Neural crest cell (in vitro differentiated cells): ENCODE results near the gene LTV1. TPM values are rescaled to one million over a fixed set of nuclear protein-coding genes. Genes with fewer than 3 reads are reported as not detected.

Experiments
- DNase-seq: peaks from one replicate; pipeline ENCODE4 v3.0.0; 2021; ENCODE audit warnings: low read depth, mixed read lengths, low spot score
- H3K27ac Mint-ChIP-seq: one replicate; pipeline ENCODE4 v1.8.0; 2021; ENCODE audit warnings: mild to moderate bottlenecking, mixed read lengths; ENCODE audit not compliant: unreplicated experiment
- H3K27me3 Mint-ChIP-seq: 2 replicates; pipeline ENCODE4 v1.8.0; 2021; ENCODE audit warnings: low read depth, mild to moderate bottlenecking, mixed read lengths
- H3K36me3 Mint-ChIP-seq: 2 replicates; pipeline ENCODE4 v1.8.0; 2021; ENCODE audit warnings: low read depth, mild to moderate bottlenecking, mixed read lengths
- H3K4me1 Mint-ChIP-seq: 2 replicates; pipeline ENCODE4 v1.8.0; 2021; ENCODE audit warnings: mixed read lengths
- H3K4me3 Mint-ChIP-seq: one replicate; pipeline ENCODE4 v1.8.0; 2021; ENCODE audit warnings: mild to moderate bottlenecking, mixed read lengths
- H3K9me3 Mint-ChIP-seq: 2 replicates; pipeline ENCODE4 v1.8.0; 2021; ENCODE audit warnings: mixed read lengths
- total RNA-seq: library from RNA; stranded (reverse); gene quantifications from 2 replicates; pipeline ENCODE4 v1.2.1, GENCODE V29; 2021
- TF ChIP-seq, protein P1 (sequence below): fragments of 200-600 bp; sonication (generic); conservative IDR thresholded peaks from 2 replicates; pipeline ENCODE4 v1.5.0; 2021; ENCODE audit warnings: antibody characterized with exemption, mild to moderate bottlenecking

LTV1 gene
- total RNA-seq, 1 donor from 2014 or later = 33.1 TPM

DNA sequence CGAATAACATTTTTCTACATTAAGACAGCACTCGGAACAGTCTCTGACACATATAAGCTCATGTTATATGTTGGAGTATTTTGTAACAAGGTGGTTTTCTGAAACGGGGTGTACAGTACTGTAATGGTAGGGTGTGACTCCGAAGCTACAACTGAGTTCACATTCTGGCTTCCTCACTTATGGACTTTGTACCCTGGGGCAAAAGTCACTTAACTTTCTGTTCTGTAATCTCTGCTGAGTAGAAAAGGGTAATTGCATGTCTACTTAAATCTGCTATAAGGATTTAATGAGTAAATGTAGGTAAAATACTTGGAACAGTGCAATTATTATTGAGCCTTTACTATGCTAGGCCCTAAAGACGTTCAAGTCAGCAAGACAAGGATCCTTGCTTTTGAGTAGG is 4.7 kb upstream of the LTV1 start:
- H3K4me3 Mint-ChIP-seq = peak overlapping the region; percentile 17
- no peaks in the 10 kb centered on the region for H3K9me3 Mint-ChIP-seq
- peaks cover 7% of the 10 kb centered on the region for H3K4me1 Mint-ChIP-seq
- H3K36me3 Mint-ChIP-seq = no peaks in the 10 kb centered on the region
- TF ChIP-seq, protein P1, sequence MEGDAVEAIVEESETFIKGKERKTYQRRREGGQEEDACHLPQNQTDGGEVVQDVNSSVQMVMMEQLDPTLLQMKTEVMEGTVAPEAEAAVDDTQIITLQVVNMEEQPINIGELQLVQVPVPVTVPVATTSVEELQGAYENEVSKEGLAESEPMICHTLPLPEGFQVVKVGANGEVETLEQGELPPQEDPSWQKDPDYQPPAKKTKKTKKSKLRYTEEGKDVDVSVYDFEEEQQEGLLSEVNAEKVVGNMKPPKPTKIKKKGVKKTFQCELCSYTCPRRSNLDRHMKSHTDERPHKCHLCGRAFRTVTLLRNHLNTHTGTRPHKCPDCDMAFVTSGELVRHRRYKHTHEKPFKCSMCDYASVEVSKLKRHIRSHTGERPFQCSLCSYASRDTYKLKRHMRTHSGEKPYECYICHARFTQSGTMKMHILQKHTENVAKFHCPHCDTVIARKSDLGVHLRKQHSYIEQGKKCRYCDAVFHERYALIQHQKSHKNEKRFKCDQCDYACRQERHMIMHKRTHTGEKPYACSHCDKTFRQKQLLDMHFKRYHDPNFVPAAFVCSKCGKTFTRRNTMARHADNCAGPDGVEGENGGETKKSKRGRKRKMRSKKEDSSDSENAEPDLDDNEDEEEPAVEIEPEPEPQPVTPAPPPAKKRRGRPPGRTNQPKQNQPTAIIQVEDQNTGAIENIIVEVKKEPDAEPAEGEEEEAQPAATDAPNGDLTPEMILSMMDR = no peak
- no peaks in the 10 kb centered on the region for H3K27me3 Mint-ChIP-seq
- no peak for DNase-seq
- no peak overlapping the region for H3K27ac Mint-ChIP-seq

DNA sequence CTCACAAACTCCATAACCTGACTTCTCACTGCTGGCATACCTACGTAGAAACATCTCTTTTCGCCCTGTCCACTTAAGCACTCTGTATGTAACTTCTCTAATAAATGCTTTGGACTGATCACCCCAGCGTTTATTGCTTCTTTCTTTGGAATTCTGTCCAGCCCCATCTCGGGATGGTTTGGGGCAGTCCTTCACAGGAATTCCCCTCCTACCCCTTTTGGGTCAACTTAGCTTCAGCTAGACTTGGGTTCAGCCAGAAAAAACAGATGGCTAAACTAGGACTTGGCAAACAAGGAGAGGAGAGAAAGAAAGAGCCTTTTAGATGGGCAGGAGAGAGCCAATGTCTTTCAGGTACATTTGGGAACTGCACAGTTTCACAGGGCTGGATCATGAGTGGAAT is 3.9 kb upstream of the LTV1 start:
- no peak for DNase-seq
- H3K4me1 Mint-ChIP-seq = peaks cover 14% of the 10 kb centered on the region
- no peaks in the 10 kb centered on the region for H3K27me3 Mint-ChIP-seq
- no peaks in the 10 kb centered on the region for H3K36me3 Mint-ChIP-seq
- H3K9me3 Mint-ChIP-seq = no peaks in the 10 kb centered on the region
- no peak overlapping the region for H3K27ac Mint-ChIP-seq
- TF ChIP-seq, protein P1 = no peak
- H3K4me3 Mint-ChIP-seq = peak overlapping the region; percentile 16

DNA sequence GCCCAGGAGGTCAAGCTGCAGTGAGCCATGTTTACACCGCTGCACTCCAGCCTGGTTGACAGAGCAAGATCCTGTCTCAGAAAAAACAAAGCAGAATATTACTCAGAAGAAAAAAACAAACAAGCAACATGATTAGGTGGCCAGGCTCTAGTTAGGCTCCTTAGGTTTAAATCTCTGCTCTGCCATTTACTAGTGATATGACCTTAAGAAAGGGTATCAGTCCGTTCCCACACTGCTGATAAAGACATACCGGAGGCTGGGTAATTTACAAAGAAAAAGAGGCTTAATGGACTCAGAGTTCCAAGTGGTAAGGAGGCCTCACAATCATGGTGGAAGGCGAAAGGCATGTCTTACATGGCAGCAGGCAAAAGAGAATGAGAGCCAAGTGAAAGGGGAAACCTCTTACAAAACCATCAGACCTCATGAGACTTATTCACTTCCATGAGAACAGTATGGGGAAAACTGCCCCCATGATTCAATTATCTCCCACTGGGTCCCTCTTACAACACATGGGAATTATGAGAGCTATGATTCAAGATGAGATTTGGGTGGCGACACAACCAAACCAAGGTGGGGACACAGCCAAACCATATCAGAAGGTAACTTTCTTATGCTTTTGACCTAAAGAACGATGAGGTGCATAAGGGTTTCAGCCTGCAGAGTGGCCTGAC is 2.4 kb upstream of the LTV1 start:
- peak overlapping the region; percentile 77 for H3K4me3 Mint-ChIP-seq

DNA sequence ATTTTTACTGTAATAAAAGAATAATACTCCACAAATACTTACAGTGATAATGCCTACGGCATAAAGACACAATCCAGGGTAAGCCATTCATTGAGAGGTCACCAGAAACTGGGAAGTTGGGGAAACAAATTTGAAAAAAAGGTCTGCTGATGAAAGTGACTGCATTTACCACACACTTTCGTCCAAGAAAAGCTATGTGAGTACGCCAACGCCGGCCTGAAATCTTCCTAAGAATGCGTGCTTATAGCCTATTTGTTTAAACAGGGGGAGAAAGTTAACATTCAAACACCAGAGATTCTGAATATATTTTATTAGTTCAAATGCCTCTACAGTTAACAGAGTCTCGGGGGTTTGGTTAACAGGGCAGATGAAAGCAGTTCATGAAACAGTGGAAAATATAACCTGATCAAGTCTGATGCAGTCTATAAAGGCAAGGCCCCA is 657 bp upstream of the LTV1 start:
- peak overlapping the region; percentile 98 for H3K4me3 Mint-ChIP-seq
- H3K36me3 Mint-ChIP-seq = peaks cover 4% of the 10 kb centered on the region

More for the DNA sequence above, 2.4 kb upstream of the LTV1 start:
- peaks cover 17% of the 10 kb centered on the region for H3K4me1 Mint-ChIP-seq
- H3K9me3 Mint-ChIP-seq = no peaks in the 10 kb centered on the region
- no peak for DNase-seq
- no peaks in the 10 kb centered on the region for H3K27me3 Mint-ChIP-seq
- H3K27ac Mint-ChIP-seq = no peak overlapping the region
- peaks cover under 1% of the 10 kb centered on the region for H3K36me3 Mint-ChIP-seq
- TF ChIP-seq, protein P1 = no peak

DNA sequence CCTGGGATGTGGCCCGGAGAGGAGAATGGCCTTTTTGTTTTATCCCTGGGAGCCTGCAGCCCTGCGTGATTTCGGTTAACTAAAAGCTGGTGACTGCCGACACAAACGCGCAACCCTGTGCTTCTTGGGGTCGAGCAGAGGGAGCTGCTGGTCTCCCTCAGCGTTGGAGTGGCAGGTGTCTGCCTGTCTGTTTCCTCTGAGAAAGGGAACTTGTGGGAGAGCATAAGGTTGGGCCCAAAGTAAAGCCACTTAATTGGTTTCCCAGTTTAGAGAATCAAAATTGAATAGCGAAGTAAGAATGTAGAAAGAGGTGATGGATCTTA is 500 bp downstream of the LTV1 start:
- Mint-ChIP-seq H3K9me3 (no peaks in the 10 kb centered on the region), H3K4me3 (peak overlapping the region; percentile 98), H3K4me1 (peaks cover 17% of the 10 kb centered on the region), H3K27ac (peak overlapping the region; percentile 100), H3K36me3 (peaks cover 11% of the 10 kb centered on the region), H3K27me3 (no peaks in the 10 kb centered on the region)
- DNase-seq = no peak
- TF ChIP-seq, protein P1 = no peak

More for the DNA sequence above, 657 bp upstream of the LTV1 start:
- Mint-ChIP-seq H3K27ac (peak overlapping the region; percentile 100), H3K9me3 (no peaks in the 10 kb centered on the region), H3K4me1 (peaks cover 17% of the 10 kb centered on the region), H3K27me3 (no peaks in the 10 kb centered on the region)
- TF ChIP-seq, protein P1 = no peak
- DNase-seq = no peak
